Cerebellar nuclear complex (tissue), 1 donor: ENCODE results near the gene GLCE.
A peak's percentile ranks its signal among the peaks of the same experiment; 100 is the strongest.
"Not testable (repeated sequence)": the region's sequence is repeated elsewhere in the genome, so short reads cannot be mapped to it uniquely, and the experiment has no call there.

Experiments
- DNase-seq, 2 experiments: peaks; one replicate each; lab custom pipeline; 2025; lab: John Stamatoyannopoulos, UW

GLCE gene

DNA sequence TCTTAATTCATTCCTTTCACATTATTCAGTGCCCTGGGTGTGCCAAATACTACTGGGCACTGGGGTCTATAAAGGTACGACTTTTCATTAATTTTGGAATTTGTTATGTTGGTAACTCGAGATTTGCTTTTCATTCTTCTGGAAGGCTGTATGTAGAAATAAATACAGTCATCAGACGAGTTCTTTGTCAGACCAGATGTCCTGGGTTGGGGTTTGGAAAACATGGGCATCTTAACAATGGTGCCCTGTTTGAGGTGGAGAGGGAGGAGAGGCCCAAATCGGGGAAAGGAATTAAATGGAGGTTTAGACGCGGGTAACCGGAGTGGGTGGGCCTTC lies 662 bp upstream of the GLCE start:
- DNase-seq, result no peak

DNA sequence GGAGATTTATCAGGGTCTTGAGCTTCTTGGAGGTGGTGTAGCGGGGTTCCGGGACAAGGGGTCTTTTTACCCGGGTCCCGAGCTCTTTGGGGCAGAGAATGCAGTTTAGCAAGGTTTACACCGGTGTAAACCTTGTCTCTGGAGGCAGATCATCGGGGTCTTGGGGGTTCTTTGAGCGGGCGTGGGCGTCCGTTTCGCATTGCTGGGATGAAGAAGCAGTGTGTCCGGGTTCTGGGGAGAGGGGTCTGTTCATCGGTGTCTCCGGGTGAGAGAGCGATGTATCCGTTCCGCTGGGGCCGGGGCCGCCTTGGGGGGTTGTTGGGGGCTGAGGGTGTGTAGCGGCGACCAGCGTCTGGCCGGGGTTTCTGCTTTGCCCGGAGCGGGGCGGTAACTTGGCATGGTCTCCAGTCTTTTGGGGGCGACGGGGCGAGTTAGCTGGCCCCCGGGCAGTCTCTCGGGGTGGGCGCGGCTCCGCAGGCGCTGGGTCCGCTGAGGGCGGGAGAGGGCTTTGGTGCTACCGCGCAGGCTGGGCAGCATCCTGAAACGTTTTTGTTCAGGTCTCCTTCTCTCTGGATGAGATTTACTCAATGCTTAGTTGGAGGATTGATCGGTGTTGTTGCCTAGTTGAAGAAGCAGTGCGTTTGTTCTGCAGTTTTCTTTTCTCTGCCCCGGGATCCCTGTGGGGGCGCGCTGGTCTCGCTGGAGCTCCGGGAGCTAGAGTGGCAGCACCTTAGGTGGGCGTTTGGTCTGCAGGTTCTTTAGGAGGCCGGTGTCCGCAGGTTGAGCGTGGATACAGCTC lies 843 bp downstream of the GLCE start:
- DNase-seq, result peak in 1 of 2 experiments; percentile 65

DNA sequence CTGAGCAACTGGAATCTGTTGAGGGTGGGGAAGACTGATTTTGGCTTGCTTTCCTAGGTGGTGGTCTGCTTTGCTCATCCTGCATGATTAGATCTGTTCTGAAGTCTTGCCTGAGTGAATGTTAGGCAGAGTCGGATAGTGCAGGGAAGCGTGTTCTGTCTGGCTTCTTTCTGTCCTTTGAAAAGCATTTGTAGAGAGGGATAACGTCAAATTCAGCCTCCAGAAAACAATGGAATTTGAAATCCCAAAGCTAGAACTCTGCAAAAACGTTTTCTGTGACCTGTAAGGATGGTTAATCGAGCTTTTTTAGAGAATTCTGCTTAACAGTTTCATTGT lies 1.4 kb downstream of the GLCE start:
- DNase-seq, result no peak

DNA sequence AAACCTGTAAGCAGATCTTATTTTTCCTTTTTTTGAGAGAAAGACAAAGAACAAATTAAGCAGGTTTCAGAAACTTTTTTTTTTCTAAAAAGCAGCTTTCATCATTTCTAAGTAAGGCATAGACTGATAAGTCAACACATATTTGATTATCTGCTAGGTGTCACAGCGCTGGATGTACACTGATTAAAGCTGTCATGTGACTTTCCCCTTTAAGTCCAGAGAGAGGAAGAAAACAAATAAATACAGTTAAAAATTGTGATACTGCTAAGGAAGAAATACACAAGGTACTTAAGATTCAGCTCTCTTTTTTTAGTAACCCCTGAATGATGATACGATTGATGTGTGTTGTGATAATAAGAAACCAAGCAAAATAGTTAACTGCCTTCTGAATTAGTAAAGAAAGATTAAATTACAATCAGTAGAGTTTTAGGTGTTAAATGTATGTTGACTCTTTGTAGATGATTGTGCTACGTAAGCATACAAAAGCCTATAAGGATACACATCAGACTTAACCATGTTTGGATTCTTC lies 2.8 kb downstream of the GLCE start:
- no peak for DNase-seq

DNA sequence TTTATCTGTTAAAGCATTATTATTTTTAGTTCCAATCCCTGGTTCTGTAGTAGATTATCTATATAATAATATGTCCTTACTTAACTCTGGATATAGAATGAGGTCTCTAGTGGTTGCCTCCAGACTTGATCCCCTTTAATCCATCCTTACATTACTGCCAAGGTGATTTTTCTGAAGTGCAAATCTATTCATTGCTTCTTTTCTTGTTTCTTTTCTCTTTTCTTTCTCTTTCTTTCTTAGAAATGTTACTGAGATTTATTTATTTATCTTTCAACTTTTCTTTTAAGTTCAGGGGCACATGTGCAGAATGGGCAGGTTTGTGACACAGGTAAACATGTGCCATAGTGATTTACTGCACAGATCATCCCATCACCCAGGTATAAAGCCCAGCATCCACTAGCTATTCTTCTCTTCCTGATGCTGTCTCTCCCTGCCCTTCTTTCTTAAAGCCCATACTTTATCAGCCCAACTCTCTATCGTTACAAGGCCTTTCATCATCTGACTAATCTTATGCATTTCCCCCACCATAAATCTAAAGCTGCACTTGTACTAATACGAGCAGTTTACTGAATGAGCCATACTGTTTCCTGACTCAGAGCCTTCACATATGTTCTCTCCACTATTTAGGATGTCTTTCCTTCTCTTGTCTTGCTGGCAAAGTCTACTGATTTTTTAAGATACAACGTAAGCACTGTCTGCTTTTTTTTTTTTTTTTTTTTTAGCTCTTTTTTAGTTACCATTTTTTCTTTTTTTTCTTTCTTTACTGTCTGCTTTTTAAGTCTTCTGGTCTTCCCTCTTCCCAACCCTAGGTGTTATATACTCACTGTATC lies 4.6 kb downstream of the GLCE start:
- no peak for DNase-seq

DNA sequence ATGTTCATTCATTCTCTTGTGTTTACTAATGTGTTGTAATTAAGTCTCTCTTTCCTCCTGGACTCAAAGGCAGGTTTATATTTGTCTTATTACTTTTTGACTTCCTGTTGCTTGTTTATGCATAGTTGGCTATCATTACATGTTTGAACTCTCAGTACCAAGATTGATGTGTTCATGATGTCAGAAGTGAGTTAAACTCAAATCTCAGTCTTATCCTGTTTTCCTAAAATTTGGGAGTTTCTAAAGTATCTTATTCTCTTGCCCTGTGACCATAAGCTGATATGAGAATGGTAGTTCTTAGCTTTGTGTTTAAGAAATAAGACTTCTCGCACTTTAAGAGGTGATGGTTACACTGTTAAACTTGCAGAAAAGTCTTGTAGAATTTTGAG lies 5.2 kb downstream of the GLCE start:
- no peak for DNase-seq

DNA sequence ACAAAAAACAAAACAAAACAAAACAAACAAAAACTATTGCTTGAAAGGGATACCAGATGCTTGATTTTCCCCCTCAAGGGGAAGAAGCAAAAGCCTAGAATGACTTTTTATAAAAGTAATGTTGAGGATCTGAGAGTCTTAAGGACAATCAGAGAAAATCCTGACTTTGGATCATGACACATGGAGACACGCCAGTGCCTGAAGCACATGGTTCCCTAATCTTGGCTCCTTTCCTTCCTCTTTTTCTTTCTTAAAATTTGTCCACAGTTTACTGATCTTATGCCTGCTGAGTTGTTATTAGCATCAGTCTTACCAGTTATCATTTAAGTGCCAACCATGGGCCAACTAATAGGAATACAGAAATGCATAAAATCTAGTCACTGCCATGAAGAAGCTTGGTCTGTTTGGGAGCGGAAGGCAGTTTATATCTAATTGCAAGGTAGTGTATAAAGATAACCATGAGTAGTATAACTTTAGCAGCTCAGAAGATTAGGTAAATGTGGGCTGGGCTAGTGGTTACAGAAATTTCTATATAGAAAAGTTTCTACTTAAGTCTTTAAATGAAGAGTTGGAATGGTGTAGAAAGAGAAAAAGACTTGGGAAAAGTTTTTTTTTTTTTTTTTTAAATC lies 6.9 kb downstream of the GLCE start:
- DNase-seq, result no peak

DNA sequence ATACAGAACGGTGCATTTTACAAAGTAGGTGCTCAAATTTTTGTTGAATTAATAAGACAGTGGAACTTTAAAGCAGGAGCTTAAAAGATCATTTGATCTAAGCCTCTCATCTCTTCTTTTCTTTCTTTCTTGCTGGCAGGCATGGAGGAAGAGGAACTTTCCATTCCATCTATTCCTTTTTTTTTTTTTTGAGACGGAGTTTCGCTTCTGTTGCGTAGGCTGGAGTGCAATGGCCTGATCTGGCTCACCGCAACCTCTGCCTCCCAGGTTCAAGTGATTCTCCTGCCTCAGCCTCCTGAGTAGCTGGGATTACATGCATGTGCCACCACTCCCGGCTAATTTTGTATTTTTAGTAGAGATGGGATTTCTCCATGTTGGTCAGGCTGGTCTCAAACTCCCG lies 7.9 kb downstream of the GLCE start:
- not testable (repeated sequence) for DNase-seq

DNA sequence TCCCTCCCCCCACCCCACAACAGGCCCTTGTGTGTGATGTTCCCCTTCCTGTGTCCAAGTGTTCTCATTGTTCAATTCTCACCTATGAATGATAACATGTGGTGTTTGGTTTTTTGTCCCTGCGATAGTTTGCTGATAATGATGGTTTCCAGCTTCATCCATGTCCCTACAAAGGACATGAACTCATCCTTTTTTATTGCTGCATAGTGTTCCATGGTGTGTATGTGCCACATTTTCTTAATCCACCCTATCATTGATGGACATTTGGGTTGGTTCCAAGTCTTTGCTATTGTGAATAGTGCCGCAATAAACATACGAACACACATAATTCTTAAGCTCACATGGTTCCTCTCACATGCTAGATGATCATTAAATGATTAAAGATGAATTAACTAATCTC lies 9.1 kb downstream of the GLCE start:
- not testable (repeated sequence) for DNase-seq

DNA sequence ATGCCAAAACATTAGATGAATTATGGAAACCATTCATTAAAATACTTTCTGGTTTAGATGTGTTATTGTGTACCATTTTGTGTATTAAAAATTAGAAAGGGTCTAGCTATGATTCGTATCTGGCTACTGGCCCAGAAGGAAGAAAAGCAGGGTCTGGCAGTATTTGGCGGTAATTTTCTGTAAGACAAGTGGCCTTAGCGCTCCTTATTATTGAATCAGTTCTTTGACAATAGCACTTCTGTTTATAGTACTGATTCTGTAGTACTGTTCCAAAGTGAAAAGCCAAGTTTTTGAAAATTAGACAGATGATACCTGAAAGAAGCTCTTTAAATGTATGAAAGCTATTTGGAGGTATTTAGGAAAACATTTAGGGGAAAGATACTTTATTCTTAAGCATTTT lies 10.2 kb downstream of the GLCE start:
- DNase-seq, result no peak

DNA sequence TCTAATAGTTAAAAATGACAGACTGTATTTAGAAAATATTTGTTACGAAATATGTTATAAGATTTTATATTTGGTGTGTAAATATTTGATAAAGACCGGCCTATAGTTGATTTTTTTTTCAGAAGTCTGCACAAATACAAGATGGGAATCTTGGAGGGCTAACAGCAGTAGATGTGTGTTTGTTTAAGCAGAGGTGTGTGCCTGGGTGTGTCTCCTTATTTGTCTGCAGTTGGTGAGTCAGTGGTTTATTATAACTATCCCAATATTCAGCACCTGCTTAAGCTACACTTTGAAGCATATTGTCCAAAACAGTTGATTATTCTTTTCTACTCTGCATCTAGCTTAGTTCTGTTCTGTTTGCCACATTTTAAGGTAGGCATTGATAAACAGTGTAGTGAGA lies 12.4 kb downstream of the GLCE start:
- DNase-seq, result no peak

DNA sequence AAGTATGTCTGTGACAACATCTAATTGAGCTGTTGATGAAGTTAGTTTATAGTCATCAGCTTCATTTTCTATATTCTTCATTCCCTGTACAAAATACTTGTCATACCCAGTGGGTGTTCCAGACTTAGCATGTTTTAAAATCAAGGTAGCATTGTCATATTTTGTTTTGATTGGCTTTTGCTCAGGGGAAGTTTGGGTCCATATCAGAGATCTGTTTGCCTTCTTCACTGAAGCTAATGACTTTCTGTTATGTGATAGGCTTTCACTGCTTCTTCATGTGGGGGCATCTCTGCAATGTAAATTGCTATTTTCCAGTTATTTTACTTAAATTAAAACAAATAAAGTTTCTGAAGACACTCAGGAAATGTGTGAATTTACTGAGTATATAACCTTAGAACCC lies 15.1 kb downstream of the GLCE start:
- DNase-seq, result no peak

DNA sequence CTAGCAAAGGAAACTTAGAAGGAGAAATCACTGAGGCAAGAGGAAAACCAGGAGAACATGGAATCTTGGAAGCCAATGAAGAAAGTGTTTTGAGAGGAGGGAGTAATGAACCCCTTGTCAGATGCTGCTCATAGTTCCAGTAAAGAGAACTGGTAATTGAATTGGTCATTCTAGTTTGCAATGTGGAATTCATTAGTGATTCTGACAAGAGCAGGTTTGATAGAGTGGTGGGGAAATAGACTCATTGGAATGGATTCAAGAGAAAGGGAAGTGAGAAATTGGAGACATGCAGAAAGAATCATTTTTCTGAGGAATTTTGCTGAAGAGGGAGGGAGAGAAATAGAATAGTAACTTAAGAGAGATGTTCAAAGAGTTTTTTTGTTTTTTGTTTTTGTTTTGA lies 21.0 kb downstream of the GLCE start:
- DNase-seq, result no peak

DNA sequence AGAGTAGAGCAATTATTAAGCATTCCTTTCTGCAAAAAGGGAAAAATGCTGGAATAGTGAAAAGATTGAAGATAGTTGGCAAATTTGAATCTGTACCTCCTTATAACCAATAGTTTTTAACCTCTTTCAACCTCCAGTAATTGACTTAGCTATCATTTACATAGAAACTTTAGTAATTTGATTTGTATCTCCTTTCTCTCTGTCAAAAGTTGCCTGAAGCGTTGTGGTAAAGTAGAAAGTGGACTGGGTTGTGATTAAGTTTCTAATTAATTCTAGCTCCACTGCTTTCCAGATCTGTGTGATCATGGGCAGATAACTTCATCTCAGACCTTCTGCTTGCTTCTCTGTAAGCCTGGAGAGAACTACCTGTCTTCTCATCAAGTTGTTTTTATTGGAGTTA lies 24.8 kb downstream of the GLCE start:
- no peak for DNase-seq

DNA sequence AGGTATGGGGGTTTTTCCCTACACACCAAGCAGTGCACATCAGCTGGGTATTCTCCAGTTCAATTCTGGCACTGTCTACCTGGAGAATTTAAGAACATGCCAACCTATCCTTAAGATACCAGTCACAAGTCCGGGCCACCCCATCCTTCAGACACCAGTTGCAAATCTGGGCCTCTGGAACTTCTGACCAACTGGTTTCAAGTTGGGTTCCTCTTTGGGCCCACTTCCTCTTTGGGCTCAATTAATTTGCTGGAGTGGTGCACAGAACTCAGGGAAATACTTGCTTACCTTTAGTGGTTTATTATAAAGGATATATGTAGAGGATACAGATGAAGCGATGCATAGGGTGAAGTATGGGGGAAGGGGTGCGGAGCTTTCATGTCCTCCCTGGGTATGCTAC lies 25.3 kb downstream of the GLCE start:
- no peak for DNase-seq

DNA sequence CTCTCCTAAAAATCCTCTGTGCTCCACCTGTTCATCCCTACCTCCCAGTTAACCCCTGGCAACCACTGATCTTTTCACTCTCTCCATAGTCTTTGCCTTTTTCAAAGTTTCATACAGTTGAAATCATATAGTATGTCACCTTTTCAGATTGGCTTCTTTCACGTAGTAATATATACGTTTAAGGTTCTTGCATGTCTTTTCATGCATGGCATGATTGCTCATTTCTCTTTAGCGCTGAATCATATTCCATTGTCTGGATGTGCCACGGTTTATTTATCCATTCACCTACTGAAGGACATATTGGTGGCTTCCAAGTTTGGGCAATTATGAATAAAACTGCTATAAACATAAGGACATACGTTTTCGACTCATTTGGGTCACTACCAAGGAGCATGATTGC lies 28.7 kb downstream of the GLCE start:
- no peak for DNase-seq

DNA sequence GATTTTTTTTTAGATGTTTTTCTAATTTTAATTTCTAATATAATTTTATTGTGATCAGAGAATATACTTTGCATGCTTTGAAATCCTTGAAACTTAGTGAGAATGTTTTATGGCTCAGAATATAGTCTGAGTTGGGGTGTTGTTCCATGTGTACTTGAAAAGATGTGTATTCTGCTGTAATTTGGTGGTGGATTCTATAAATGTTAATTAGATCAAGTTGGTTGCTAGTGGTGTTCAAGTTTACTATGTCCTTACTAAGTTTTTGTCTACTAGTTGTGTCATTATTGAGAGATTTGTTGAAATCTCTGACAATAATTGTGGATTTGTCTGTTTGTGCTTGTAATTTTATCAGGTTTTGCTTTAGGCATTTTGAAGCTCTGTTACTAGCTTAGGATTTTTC lies 29.7 kb downstream of the GLCE start:
- DNase-seq, result no peak

DNA sequence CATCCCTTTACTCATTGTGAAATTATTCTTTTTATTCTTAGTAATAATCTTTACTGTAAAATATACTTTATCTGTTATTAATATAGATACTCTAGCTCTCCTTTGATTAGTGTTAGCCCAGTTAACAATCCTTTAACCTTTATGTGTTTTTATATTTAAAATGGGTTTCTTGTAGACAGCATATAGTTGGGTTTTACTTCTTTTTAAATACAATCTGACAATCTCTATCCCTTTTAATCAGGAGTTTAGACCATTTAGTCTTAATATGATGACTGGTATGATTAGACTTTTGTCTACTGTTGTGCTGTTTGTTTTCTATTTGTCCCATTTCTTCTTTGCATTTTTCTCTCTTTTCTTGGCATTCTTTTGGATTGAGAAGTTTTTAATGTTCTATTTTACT lies 30.1 kb downstream of the GLCE start:
- no peak for DNase-seq

DNA sequence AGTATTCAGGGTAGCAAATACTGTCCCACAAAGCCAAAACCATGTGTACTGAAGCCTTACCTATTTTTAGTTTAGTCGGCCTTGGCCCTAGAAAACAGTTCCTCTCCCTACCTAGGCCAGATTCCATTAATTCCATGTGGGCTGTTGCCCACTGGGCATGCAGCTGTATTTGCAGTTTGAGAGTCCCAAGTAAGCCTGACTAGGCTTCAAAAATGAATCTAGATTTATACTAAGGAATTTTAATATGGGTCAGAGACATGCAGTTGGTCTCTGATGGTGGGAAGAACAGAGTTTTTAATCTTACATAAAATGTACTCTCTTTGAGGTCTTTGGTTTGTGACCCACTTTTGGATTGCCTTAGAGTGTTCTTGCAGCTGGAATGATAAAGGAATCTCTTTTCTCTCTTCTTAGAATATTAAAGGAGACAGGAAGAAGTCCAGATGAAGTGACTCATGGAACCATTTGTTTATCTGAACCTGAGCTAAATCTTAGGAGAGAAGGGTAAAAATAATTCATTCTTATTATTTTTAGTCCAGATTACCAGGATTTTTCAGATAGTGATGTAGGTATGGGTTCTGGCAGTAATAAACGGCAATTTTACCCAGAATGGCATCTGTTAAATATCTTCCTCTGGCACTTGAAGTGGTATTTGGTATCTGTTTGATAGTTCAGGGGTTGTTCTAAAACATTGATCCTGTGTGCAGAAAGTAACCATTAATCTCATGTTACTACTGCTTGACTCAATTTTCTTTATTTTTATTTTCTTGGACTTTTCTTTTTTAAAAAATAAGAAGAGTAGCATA lies 33.8 kb downstream of the GLCE start:
- DNase-seq, result no peak

DNA sequence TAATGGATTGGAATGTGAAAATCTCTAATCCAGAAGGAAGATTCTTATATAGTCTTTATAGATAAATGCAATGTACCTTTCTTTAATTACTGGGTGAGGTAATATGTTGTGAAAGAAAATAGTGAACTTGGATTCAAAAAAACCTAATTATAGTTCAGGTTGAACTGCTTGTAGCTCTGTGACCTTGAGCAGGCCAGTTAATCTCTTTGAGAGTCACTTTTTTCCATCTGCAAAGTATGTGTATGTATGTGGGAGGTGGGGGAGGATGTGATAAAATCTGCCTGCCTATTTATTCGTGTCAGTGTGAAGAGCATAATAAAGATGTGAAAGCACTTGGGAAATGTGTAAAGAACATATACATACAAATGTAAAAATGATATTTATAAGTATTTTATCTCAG lies 34.4 kb downstream of the GLCE start:
- no peak for DNase-seq

DNA sequence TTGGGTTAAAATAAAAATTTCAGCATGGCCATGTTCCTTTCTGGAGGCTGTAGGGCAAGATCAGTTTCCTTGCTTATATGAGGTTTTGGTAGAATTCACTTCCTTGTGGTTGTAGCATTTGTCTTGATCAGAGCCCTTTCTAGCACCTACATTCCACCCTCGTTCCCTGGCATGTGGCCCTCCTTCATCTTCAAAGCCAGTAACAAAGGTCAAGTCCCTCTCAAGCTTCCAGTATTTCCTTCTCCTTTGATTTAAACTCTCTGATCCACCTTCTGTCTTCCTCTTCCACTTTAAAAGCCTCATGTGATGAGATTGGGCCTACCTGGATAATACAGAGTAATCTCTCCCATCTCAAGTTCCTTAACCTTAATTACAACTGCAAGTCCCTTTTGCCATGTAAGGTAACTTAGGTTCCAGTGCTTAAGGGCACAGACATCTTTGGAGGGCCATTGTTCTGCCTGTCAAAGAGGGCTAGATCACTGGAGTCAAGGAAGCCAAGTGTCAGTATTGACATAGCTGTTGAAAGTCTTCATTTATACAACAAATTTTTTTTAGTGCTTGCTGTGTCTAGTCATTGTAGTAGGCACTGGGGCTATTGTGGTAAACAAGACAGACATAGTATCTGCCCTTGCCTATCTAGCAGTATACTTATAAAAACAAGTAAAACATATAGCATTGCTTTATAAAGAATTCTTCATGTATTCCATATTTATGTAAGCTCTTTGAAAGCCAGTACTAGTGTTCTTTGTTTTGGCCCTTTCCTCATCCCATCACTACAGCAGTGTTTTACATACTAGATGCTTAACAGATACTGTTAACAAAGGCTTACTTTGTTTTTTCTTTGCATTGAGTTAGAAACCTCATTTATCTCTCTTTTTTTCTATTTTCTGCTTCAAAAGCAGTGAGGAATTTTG lies 40.7 kb downstream of the GLCE start:
- no peak for DNase-seq
